ENCODE data around the gene BMP6. TPM values are rescaled to one million over a fixed set of nuclear protein-coding genes. Genes with fewer than 3 reads are reported as not detected.

Gene BMP6
- total and polyA plus RNA-seq, 2 donors (not counting 3 experiments of a cell fraction or from before 2014, with no cell fraction given): 221 to 276 TPM

GRCh38 chr6:7827142-7827541 is 101.2 kb downstream of the BMP6 start:
- ChIA-PET POLR2A (interaction anchor here (0.6 kb wide), 1 partner anchor 512 kb away, joined by 3 read pairs; no protein-coding TSS in a partner anchor), CTCF (interaction anchor here (0.7 to 2.1 kb wide), 5 partner anchors 8 to 104 kb away, joined by 3 to 6 read pairs (median 4); no protein-coding TSS in a partner anchor)
- Histone ChIP-seq H3K9me1 (replicated peaks; ENCODE audit: control insufficient read depth, extremely low read depth, insufficient read depth, low read length) (no peaks in the 10 kb centered on the region), H3K27me3 (ENCODE audit: control insufficient read depth in 2 of 2, insufficient read depth in 2 of 2, low read length in 2 of 2) (no peaks in the 10 kb centered on the region), H3K4me1 (ENCODE audit: control insufficient read depth, extremely low read depth, insufficient read depth, low read length) (peaks cover 53% of the 10 kb centered on the region), H3K9me3 (replicated peaks; ENCODE audit: control insufficient read depth, insufficient read depth, low read length) (no peaks in the 10 kb centered on the region), H2AFZ (ENCODE audit: low read depth, low read length) (no peak overlapping the region), H3K27ac (ENCODE audit: insufficient read depth, low read depth, low read length) (peak overlapping the region; percentile 74), H3K79me2 (ENCODE audit: control insufficient read depth, insufficient read depth, low read length) (peaks cover 91% of the 10 kb centered on the region), H4K20me1 (replicated peaks; ENCODE audit: control insufficient read depth, extremely low read depth, insufficient read depth, low read length) (peaks cover 18% of the 10 kb centered on the region), H3K4me3 (replicated peaks in 1 of 3; ENCODE audit: insufficient read depth in 1 of 3, low read depth in 1 of 3, low read length in 3 of 3) (no peak overlapping the region), H3K9ac (replicated peaks; ENCODE audit: extremely low read depth, insufficient read depth, low read length) (peak overlapping the region; percentile 58), H3K36me3 (ENCODE audit: control insufficient read depth in 2 of 2, extremely low read depth in 1 of 2, insufficient read depth in 2 of 2, low read length in 2 of 2) (peaks cover 19 to 26% of the 10 kb centered on the region in 2 experiments), H3K4me2 (ENCODE audit: insufficient read depth, low read length) (peak overlapping the region; percentile 44)
- TF ChIP-seq MYC (IDR thresholded peaks at IDR 0.05; ENCODE audit: low read depth, low read length) (no peak), EZH2 (IDR thresholded peaks at IDR 0.05; ENCODE audit: borderline replicate concordance, low read depth, low read length, severe bottlenecking) (no peak), FOS (IDR thresholded peaks at IDR 0.05; ENCODE audit: borderline replicate concordance, insufficient read depth, low read length) (peak; percentile 76), CTCF (IDR thresholded peaks at IDR 0.05; ENCODE audit: extremely low read depth in 1 of 2, insufficient read depth in 1 of 2, low read depth in 1 of 2, low read length in 2 of 2) (no peak), JUN (IDR thresholded peaks at IDR 0.05; ENCODE audit: borderline replicate concordance, insufficient read depth, insufficient read length, low read depth) (peak; percentile 79), POLR2A (IDR thresholded peaks at IDR 0.05; ENCODE audit: low read depth, low read length) (no peak), GATA2 (IDR thresholded peaks at IDR 0.05; ENCODE audit: insufficient read depth, insufficient read length, low read depth, low read length) (peak; percentile 88), MAX (IDR thresholded peaks at IDR 0.05; ENCODE audit: insufficient read depth, insufficient read length) (no peak), POLR2AphosphoS5 (IDR thresholded peaks at IDR 0.05; ENCODE audit: insufficient read depth, low read depth, low read length) (peak; percentile 32)
- BruUV-seq (replicated peaks): no TSS peak
- intact Hi-C loops (cut with micrococcal nuclease): loop anchor here (2.0 kb wide), 1 partner anchor 102 kb away; no protein-coding TSS in a partner anchor
- dilution Hi-C loops (cut with MboI; ENCODE audit: extremely low pct_ligation_motif_present, low sequenced_read_pairs): no loop called here
- DNase-seq (ENCODE audit: low read depth, low spot score) (peak; percentile 93), FAIRE-seq (peak; percentile 98)

Measured in endothelial cell of umbilical vein (primary cell).